Epithelial cell of esophagus (primary cell): ENCODE data around the gene PRPS1.
"Not testable (repeated sequence)": the region's sequence is repeated elsewhere in the genome, so short reads cannot be mapped to it uniquely, and the experiment has no call there.

ENCODE experiments used
- DNase-seq: peaks from one replicate; pipeline ENCODE4 v3.0.0; 2010; ENCODE audit warnings: low read depth
- H3K4me3 ChIP-seq: 2 replicates; pipeline ENCODE4 v1.5.1; 2011; ENCODE audit warnings: mild to moderate bottlenecking, low read length, control low read depth
- CTCF ChIP-seq: IDR thresholded peaks from 2 replicates; pipeline ENCODE4 v1.5.1; 2011; ENCODE audit warnings: low read depth, mild to moderate bottlenecking, low read length, control low read depth, inconsistent platforms; ENCODE audit not compliant: insufficient read depth; ENCODE audit errors: missing control alignments

The PRPS1 gene

GRCh38 chrX:107678957-107679740 is 50.8 kb downstream of the PRPS1 start:
- DNase-seq: peak; percentile 64
- no peak overlapping the region for H3K4me3 ChIP-seq
- TF ChIP-seq CTCF: no peak

DNA sequence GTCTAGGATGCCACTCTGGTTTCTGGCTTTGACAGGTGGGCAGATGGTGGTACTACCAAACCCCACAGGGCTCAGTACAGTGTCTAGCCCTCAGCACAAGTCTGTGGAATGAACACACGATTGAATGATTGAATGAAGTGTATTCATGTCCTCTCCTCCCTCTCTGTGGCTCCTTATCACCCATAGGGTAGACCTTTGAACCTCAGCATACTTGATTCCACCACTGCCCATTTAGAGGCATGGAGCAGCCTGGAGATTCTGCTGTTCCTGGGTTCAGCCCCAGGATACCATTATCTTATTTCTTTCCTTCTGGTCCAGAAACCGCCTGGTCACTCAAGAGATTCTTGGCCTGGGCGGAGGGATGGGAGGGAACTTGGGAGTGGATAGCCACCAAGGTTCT is 53.9 kb downstream of the PRPS1 start:
- no peak overlapping the region for H3K4me3 ChIP-seq
- TF ChIP-seq CTCF: no peak
- DNase-seq: no peak

GRCh38 chrX:107683124-107683895 is 55.0 kb downstream of the PRPS1 start:
- no peak for TF ChIP-seq CTCF
- peak; percentile 6 for DNase-seq
- no peak overlapping the region for H3K4me3 ChIP-seq

- TF ChIP-seq CTCF: no peak
- no peak overlapping the region for H3K4me3 ChIP-seq
- no peak for DNase-seq
These were observed 55.6 kb downstream of the PRPS1 start for GRCh38 chrX:107683931-107684330.

DNA sequence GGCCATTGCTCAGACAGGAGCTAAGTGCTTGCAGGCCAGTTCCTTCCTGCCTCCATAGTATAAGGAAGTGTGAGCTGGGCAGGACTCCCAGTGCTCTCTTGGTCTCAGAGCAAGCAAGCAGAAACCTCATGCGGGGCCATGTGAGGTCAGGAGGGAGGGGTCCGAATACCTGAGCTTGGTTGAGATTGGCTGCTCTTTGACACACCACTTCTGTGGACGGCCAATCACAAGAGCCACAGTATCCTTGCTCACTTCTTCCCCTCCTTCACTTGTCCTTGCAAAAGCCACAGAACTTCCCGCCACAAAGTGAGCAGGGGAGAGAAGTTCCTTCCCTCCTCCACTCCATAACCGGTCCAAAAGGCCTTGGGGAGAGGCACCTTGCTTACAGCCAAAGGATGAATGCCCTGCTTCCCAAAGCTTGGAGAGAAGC is 56.7 kb downstream of the PRPS1 start:
- no peak overlapping the region for H3K4me3 ChIP-seq
- no peak for TF ChIP-seq CTCF
- peak; percentile 87 for DNase-seq

DNA sequence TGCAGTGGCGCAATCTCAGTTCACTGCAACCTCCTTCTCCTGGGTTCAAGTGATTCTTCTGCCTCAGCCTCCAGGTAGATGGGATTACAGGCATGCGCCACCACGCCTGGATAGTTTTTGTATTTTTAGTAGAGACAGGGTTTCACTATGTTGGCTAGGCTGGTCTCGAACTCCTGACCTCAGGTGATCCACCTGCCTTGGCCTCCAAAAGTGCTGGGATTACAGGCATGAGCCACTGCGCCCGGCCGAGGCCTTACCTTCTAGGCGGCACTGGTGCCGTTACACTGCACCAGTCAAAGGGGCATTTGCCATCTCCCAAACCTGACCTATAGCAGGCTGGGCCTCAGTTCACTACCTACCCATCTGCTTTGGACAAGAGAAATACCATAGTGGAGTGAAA is 57.3 kb downstream of the PRPS1 start:
- H3K4me3 ChIP-seq, DNase-seq: not testable (repeated sequence)

GRCh38 chrX:107686026-107686425 is 57.7 kb downstream of the PRPS1 start:
- TF ChIP-seq CTCF: no peak
- H3K4me3 ChIP-seq: no peak overlapping the region
- no peak for DNase-seq
